ENCODE data around the gene ERO1B. TPM values are rescaled to one million over a fixed set of nuclear protein-coding genes. Genes with fewer than 3 reads are reported as not detected.

Gene ERO1B
- total RNA-seq, 1 donor from 2014 or later = 15.4 TPM

DNA sequence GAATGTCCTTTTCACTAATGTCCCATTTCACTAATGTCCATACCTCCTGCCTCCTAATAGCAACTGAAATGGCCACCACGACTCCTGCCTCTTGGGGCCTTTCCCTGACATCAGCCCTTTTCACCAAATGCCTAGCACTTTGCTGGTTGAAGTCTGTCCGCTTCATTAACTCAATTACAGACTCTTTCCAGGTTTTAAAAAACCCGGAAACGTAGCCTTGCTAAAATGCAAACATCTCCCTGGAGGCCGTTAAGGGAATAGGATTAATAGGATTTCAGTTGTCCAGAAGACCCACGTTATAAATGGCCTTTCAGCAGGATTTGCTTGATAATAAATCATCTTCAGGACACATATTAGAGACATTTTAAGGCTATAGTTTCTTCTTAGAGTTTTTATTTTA lies 25.7 kb upstream of the ERO1B start:
- H3K9me3 Mint-ChIP-seq (ENCODE audit: low read depth) = peaks cover 4% of the 10 kb centered on the region
- H3K27me3 Mint-ChIP-seq = no peaks in the 10 kb centered on the region
- H3K4me3 Mint-ChIP-seq (ENCODE audit: low read depth) = no peak overlapping the region
- H3K4me1 Mint-ChIP-seq (ENCODE audit: low read depth) = peaks cover 1% of the 10 kb centered on the region
- H3K27ac Mint-ChIP-seq = no peak overlapping the region
- no peak for DNase-seq (ENCODE audit: low spot score, unreplicated experiment)
- TF ChIP-seq, protein P1, sequence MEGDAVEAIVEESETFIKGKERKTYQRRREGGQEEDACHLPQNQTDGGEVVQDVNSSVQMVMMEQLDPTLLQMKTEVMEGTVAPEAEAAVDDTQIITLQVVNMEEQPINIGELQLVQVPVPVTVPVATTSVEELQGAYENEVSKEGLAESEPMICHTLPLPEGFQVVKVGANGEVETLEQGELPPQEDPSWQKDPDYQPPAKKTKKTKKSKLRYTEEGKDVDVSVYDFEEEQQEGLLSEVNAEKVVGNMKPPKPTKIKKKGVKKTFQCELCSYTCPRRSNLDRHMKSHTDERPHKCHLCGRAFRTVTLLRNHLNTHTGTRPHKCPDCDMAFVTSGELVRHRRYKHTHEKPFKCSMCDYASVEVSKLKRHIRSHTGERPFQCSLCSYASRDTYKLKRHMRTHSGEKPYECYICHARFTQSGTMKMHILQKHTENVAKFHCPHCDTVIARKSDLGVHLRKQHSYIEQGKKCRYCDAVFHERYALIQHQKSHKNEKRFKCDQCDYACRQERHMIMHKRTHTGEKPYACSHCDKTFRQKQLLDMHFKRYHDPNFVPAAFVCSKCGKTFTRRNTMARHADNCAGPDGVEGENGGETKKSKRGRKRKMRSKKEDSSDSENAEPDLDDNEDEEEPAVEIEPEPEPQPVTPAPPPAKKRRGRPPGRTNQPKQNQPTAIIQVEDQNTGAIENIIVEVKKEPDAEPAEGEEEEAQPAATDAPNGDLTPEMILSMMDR (IDR thresholded peaks at IDR 0.05; ENCODE audit: unreplicated experiment) = no peak
- no peaks in the 10 kb centered on the region for H3K36me3 Mint-ChIP-seq (ENCODE audit: insufficient read depth)

- Mint-ChIP-seq H3K27me3 (peaks cover 5% of the 10 kb centered on the region), H3K4me1 (ENCODE audit: low read depth) (peaks cover 1% of the 10 kb centered on the region)
Observed at GRCh38 chr1:236304682-236305081, 22.9 kb upstream of the ERO1B start.

DNA sequence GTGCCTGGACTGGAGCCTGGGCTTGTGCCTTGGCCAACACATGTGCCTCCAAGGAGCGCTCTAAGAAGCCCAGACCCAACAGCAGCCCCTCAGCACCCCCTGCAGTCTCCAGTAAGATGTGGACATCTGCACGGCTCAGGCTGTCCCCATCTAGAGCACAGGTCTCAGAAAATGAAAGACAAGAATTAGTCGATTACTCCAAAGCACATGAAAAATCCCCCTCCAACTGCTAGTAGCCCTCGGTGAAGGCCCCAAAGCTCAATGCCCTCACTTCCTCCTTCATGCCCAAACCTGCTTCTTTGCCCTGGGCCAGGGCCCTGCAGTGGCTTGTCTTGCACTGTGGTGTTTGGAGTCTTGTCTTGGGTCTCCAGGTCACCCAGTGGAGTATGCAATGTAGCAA lies 21.9 kb upstream of the ERO1B start:
- DNase-seq (ENCODE audit: low spot score, unreplicated experiment) = no peak
- H3K4me3 Mint-ChIP-seq (ENCODE audit: low read depth) = no peak overlapping the region
- TF ChIP-seq, protein P1 (IDR thresholded peaks at IDR 0.05; ENCODE audit: unreplicated experiment) = no peak
- no peaks in the 10 kb centered on the region for H3K36me3 Mint-ChIP-seq (ENCODE audit: insufficient read depth)
- H3K4me1 Mint-ChIP-seq (ENCODE audit: low read depth) = peaks cover 1% of the 10 kb centered on the region
- no peaks in the 10 kb centered on the region for H3K9me3 Mint-ChIP-seq (ENCODE audit: low read depth)
- no peak overlapping the region for H3K27ac Mint-ChIP-seq
- H3K27me3 Mint-ChIP-seq = peaks cover 5% of the 10 kb centered on the region

More at GRCh38 chr1:236304682-236305081, 22.9 kb upstream of the ERO1B start:
- H3K27ac Mint-ChIP-seq = no peak overlapping the region
- no peaks in the 10 kb centered on the region for H3K9me3 Mint-ChIP-seq (ENCODE audit: low read depth)
- no peak for DNase-seq (ENCODE audit: low spot score, unreplicated experiment)
- no peak overlapping the region for H3K4me3 Mint-ChIP-seq (ENCODE audit: low read depth)
- no peaks in the 10 kb centered on the region for H3K36me3 Mint-ChIP-seq (ENCODE audit: insufficient read depth)
- TF ChIP-seq, protein P1 (IDR thresholded peaks at IDR 0.05; ENCODE audit: unreplicated experiment) = no peak

GRCh38 chr1:236302941-236303340 lies 21.2 kb upstream of the ERO1B start:
- Mint-ChIP-seq H3K4me1 (ENCODE audit: low read depth) (peaks cover 1% of the 10 kb centered on the region), H3K27ac (no peak overlapping the region), H3K4me3 (ENCODE audit: low read depth) (no peak overlapping the region), H3K36me3 (ENCODE audit: insufficient read depth) (no peaks in the 10 kb centered on the region), H3K27me3 (peaks cover 5% of the 10 kb centered on the region), H3K9me3 (ENCODE audit: low read depth) (no peaks in the 10 kb centered on the region)
- TF ChIP-seq, protein P1 (IDR thresholded peaks at IDR 0.05; ENCODE audit: unreplicated experiment) = no peak
- DNase-seq (ENCODE audit: low spot score, unreplicated experiment) = no peak

- no peaks in the 10 kb centered on the region for H3K36me3 Mint-ChIP-seq (ENCODE audit: insufficient read depth)
- no peak overlapping the region for H3K27ac Mint-ChIP-seq
- no peak overlapping the region for H3K4me3 Mint-ChIP-seq (ENCODE audit: low read depth)
- H3K4me1 Mint-ChIP-seq (ENCODE audit: low read depth) = peaks cover 1% of the 10 kb centered on the region
- TF ChIP-seq, protein P1 (IDR thresholded peaks at IDR 0.05; ENCODE audit: unreplicated experiment) = no peak
- H3K27me3 Mint-ChIP-seq = peaks cover 5% of the 10 kb centered on the region
- no peaks in the 10 kb centered on the region for H3K9me3 Mint-ChIP-seq (ENCODE audit: low read depth)
- no peak for DNase-seq (ENCODE audit: low spot score, unreplicated experiment)
Observed at GRCh38 chr1:236301958-236302335, 20.2 kb upstream of the ERO1B start.
